Upper lobe of right lung (tissue), 1 donor: Measurements from ENCODE around the gene PTPRQ. TPM values are rescaled to one million over a fixed set of nuclear protein-coding genes. Genes with fewer than 3 reads are reported as not detected.

ENCODE experiments used
- ATAC-seq: fragments of 200-7000 bp; cut with Tn5 transposase; one replicate; pipeline ENCODE4 v1.9.1; 2020; ENCODE audit warnings: mild to moderate bottlenecking, moderate library complexity
- DNase-seq: peaks from one replicate; pipeline ENCODE4 v3.0.0-alpha.2; 2020
- H3K27ac ChIP-seq: fragments of 200-600 bp; one replicate; pipeline ENCODE4 v1.8.0; 2022
- H3K27me3 ChIP-seq: fragments of 200-600 bp; one replicate; pipeline ENCODE4 v1.8.0; 2022; ENCODE audit warnings: mild to moderate bottlenecking
- H3K36me3 ChIP-seq: fragments of 200-600 bp; one replicate; pipeline ENCODE4 v1.8.0; 2022
- H3K4me1 ChIP-seq: fragments of 200-600 bp; one replicate; pipeline ENCODE4 v1.8.0; 2022
- H3K4me3 ChIP-seq: fragments of 200-600 bp; one replicate; pipeline ENCODE4 v1.8.0; 2022; ENCODE audit warnings: mild to moderate bottlenecking
- H3K9me3 ChIP-seq: fragments of 200-600 bp; one replicate; pipeline ENCODE4 v1.8.0; 2022
- intact Hi-C: fragments of 100-400 bp; cut with DNase I; formaldehyde crosslinking; loops from one replicate; pipeline ENCODE4 v1.11.0; 2022
- total RNA-seq: library from RNA; stranded (reverse); fragmentation: NEBNext Ultra II Directional; extraction: Animal tissue kit (Norgen Biotek cat#: 25700); gene quantifications from one replicate; pipeline ENCODE4 v1.2.1, GENCODE V29; 2021
- TF ChIP-seq, protein P1 (sequence below): fragments of 200-600 bp; IDR thresholded peaks from one replicate; pipeline ENCODE4 v1.8.0; 2022; ENCODE audit warnings: antibody characterized with exemption
- donor health status: DM: no; HTN: yes; CAD: no; lungs with severe emphysema.

The PTPRQ gene
- total RNA-seq, 1 donor from 2014 or later = 9.8 TPM

DNA sequence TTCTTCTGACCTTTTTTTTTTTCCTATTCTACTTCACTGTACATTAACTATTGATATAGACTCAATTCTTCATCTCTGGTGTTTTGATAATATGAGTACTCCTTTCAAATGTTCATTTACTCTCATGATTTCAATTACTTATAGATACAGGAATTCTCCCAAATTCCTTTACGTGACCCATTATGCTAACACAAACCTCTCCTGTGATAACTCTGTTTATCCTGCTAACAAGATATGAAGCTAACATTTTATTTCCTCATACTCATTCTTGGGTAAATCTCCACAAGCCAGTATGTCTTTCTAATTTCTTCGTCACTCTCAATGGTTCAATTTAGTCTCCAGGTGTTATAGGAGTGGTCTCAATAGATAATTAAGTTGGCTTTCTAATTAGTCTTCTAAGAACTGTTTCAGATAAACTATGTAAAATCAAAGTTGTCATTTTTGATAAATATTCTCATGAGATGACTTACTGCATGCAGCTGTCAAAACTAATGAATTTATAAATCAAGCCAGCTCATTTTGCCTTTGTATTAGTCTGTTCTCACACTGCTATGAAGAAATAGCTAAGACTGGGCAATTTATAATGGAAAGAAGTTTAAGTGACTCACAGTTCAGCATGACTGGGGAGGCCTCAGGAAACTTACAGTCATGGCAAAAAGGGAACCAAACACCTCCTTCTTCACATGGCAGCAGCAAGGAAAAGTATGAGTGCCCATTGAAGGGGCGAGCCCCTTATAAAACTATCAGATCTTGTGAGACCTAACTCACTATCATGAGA is 132.8 kb downstream of the PTPRQ start:
- intact Hi-C loops = no loop called here
- DNase-seq = no peak
- Histone ChIP-seq H3K9me3 (no peaks in the 10 kb centered on the region), H3K27ac (no peak overlapping the region), H3K36me3 (no peaks in the 10 kb centered on the region), H3K4me1 (no peaks in the 10 kb centered on the region), H3K27me3 (no peaks in the 10 kb centered on the region), H3K4me3 (no peak overlapping the region)
- ATAC-seq = no peak
- TF ChIP-seq, protein P1, sequence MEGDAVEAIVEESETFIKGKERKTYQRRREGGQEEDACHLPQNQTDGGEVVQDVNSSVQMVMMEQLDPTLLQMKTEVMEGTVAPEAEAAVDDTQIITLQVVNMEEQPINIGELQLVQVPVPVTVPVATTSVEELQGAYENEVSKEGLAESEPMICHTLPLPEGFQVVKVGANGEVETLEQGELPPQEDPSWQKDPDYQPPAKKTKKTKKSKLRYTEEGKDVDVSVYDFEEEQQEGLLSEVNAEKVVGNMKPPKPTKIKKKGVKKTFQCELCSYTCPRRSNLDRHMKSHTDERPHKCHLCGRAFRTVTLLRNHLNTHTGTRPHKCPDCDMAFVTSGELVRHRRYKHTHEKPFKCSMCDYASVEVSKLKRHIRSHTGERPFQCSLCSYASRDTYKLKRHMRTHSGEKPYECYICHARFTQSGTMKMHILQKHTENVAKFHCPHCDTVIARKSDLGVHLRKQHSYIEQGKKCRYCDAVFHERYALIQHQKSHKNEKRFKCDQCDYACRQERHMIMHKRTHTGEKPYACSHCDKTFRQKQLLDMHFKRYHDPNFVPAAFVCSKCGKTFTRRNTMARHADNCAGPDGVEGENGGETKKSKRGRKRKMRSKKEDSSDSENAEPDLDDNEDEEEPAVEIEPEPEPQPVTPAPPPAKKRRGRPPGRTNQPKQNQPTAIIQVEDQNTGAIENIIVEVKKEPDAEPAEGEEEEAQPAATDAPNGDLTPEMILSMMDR = no peak

DNA sequence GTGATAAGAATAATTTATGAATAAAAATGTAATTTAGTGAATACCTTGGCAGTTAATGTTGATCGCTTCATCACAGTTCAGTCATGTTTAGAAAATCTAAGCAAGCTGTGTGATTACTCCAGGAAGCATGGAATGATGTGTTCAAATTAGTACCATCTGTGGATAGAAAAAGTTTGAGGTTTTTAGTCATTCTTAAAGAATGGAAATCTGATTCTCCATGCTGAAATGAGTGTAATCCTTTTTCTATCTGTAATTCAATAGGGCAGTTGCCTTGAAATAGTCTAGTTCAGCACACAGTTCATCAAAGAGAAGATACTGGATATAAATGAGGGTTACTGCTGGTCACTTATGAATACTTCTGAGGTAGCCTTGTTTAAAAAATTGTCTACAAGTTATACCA is 136.2 kb downstream of the PTPRQ start:
- H3K27me3 ChIP-seq = no peaks in the 10 kb centered on the region
- intact Hi-C loops = no loop called here
- DNase-seq (no peak), ATAC-seq (no peak)
- H3K36me3 ChIP-seq = no peaks in the 10 kb centered on the region
- H3K9me3 ChIP-seq = no peaks in the 10 kb centered on the region
- no peaks in the 10 kb centered on the region for H3K4me1 ChIP-seq
- H3K27ac ChIP-seq = no peak overlapping the region
- TF ChIP-seq, protein P1 = no peak
- H3K4me3 ChIP-seq = no peak overlapping the region

DNA sequence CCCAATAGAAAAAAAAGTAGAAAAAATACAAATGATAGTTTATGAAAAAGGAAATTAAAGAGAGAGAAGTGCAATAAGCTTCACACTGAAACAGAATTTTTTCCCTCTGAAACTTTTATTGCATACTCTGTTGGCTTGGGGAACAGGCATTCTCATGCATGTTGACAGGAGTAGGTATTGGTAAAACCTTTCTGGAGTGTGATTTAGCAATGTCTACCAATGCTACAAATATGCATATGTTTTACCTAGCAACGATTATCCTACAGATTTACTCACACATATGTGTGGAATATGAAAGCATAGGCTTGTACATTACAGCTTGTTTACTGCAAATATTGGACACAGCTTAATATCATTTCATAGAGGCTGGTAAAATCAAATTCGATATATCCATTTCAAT is 137.7 kb downstream of the PTPRQ start:
- Histone ChIP-seq H3K4me3 (no peak overlapping the region), H3K9me3 (no peaks in the 10 kb centered on the region), H3K27me3 (no peaks in the 10 kb centered on the region), H3K4me1 (no peaks in the 10 kb centered on the region), H3K27ac (no peak overlapping the region), H3K36me3 (no peaks in the 10 kb centered on the region)
- ATAC-seq (no peak), DNase-seq (no peak)
- intact Hi-C loops = no loop called here
- TF ChIP-seq, protein P1 = no peak

DNA sequence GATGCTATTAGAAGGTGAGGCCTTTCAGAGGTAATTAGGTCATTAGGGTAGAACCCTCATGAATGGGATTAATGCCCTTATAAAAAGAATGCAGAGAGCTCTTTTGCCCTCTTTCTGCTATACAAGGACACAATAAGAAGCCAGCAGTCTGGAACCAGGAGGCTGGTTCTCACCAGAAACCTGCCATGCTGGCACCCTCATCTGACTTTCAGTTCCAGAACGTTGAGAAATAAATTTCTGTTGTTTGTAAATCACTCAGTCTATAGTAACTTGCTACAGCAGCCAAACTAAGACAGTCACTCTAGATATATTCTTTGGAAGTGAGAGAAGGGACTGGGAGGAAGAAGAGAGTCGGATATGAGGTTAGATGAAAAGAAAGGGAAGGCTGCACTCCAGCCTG is 138.4 kb downstream of the PTPRQ start:
- Histone ChIP-seq H3K4me1 (no peaks in the 10 kb centered on the region), H3K36me3 (no peaks in the 10 kb centered on the region), H3K4me3 (no peak overlapping the region), H3K27ac (no peak overlapping the region), H3K27me3 (no peaks in the 10 kb centered on the region), H3K9me3 (no peaks in the 10 kb centered on the region)
- TF ChIP-seq, protein P1 = no peak
- DNase-seq = no peak
- ATAC-seq = no peak
- intact Hi-C loops = no loop called here

DNA sequence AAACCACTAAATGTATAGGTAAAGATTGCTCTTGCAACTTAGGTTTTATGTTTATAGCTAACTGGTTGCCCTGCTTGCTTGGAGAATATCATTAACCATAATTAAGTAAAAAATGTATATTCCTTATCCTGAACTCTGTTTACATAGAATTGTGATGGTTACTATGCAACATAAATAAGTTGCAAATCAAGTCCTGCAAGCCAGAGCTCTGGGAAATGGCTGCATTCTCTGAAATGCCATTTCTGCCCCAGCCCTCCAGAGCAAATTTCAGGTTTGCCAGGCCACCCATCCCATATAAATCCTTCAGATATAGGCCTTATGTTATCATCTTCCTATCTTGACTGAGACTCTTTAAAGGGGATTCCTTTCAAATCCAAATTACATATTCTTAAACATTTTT is 145.0 kb downstream of the PTPRQ start:
- Histone ChIP-seq H3K27ac (no peak overlapping the region), H3K36me3 (no peaks in the 10 kb centered on the region), H3K9me3 (no peaks in the 10 kb centered on the region), H3K4me3 (no peak overlapping the region), H3K4me1 (no peaks in the 10 kb centered on the region), H3K27me3 (no peaks in the 10 kb centered on the region)
- ATAC-seq (no peak), DNase-seq (no peak)
- intact Hi-C loops = no loop called here
- TF ChIP-seq, protein P1 = no peak
